GM21737 (cell line): Measurements from ENCODE around the gene TACSTD2.
"Not testable (repeated sequence)": the region's sequence is repeated elsewhere in the genome, so short reads cannot be mapped to it uniquely, and the experiment has no call there.

Source experiments
- ATAC-seq: cut with Tn5 transposase; IDR thresholded peaks from one replicate; pipeline ENCODE4 v1.9.1; 2021; ENCODE audit warnings: mild to moderate bottlenecking, moderate library complexity; ENCODE audit not compliant: unreplicated experiment

Gene TACSTD2

DNA sequence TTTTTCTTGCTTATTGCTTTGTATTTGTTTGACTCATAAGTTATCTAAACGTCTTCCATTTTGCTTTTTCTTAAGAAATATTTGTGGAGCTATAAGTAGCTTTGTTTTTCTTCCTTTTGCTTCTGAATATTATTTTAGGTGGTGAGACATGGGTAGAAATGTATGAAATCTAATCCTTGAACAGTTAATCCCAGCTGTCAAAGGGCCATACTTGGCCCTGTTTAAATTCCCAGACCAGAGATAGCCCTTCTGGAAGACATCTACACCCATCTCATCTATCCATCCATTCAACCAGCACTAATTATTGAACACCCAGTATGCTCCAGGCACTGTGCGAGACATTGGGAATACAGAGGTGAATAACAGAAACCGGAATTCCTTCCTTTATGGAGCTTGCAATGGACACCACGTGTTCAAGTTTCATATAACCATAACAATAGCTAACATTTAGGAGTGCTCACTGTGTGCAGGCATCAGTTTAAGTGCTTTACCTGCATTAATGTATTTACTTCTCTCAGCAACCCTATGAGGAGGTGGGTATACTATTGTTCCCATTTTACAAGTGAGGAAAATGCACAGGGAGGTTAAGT lies 8.7 kb downstream of the TACSTD2 start:
- ATAC-seq = no peak

DNA sequence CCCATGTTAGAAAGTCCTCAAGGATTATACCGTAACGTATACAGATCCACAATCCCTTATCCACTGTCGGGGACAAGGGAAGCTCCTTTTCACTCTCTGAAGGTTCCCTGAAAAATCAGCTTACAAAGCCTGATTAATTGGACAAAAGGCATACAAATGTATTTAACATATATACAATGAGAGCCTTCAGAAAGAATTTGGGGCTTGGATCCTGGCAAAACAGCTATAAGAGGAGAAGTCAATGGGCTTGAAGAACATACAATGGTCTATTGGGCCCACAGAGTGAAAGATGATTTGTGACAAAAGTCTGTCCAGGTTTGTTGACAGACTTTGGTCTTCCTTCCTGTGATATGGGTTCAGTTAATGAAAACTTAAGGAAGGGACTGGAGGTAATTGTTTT lies 10.7 kb downstream of the TACSTD2 start:
- no peak for ATAC-seq

DNA sequence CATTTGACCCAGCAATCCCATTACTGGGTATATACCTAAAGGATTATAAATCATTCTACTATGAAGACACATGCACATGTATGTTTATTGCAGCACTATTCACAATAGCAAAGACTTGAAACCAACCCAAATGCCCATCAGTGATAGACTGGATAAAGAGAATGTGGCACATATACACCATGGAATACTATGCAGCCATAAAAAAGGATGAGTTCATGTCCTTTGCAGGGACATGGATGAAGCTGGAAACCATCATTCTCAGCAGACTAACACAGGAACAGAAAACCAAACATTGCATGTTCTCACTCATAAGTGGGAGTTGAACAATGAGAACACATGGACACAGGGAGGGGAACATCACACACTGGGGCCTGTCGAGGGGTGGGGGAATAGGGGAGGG lies 13.3 kb downstream of the TACSTD2 start:
- not testable (repeated sequence) for ATAC-seq

DNA sequence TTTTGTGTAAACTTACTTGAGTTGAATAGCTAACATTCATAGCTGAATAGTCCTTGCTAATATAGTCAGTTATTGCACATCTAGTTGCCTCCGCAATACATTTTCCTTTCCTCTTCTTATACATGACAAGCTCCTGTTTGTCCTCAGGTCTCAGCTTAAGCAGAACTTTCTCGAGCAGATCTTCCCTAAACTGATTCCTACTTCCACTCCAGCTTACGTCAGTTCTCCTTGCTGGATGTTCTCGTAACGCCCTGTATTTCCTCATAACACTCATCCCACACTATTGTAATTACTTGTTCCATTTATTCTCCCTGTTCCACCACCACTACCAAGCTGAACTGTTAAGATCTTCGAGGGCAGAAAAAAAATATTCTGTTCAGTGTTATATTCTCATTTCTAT lies 15.4 kb downstream of the TACSTD2 start:
- no peak for ATAC-seq

DNA sequence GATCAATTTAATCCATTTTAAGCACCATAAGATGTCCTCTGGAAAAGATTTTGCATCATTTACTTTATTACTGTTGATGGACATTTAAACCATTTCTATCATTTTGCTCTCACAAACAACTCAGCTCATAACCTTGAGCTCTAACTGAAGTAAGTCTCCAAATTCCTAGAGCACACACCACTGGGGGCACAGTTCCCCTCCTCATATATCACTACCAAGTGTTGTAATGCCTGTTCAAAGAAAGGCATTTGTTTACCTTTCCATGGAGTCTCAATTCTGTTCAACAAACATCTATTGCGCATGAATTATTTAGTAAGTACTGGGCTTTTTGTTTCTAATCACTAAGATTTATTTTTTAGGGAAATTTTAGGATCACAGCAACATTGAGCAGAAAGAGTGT lies 21.7 kb downstream of the TACSTD2 start:
- ATAC-seq = no peak

DNA sequence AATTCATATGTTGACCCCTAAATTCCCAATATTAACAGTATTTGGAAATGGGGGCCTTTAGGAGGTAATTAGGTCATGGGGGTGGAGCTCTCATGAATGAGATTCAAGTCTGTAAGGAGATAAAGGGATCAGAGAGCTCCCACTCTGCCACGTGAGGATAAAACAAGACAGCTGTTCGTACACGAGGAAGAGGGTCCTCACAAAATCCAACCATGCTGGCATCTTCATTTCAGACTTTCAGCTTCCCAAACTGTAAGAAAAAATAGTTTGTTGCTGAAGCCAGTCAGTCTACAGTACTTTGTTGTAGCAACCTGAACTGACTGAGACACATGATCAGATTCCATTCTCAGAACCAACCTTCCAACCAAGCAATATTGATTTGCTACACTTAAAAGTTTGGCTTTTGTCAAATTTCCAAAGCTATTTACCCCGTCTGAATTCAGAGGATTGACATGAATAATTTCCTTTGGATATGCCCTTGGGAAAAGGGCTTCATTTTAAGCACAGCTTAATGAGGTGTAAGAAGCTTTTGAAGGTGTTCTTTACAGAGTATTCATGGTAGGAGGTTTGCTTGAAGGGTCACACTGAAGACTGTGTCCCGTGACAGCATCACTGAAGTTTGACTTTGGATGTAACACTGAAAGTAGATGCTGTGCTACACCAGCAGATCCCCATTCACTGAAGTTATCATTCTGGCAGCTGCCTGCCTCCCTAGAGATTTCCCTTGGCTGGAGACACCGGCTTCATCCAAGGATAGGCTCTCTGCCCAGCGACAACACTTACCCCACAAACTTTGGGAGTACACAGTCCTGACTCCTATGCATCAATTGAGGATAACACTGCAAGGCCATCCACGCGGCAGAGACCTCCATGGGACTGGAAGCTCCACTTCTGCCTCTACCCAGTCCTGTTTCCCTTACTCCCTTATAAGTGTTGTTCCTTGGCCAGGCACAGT lies 25.6 kb downstream of the TACSTD2 start:
- ATAC-seq = no peak

DNA sequence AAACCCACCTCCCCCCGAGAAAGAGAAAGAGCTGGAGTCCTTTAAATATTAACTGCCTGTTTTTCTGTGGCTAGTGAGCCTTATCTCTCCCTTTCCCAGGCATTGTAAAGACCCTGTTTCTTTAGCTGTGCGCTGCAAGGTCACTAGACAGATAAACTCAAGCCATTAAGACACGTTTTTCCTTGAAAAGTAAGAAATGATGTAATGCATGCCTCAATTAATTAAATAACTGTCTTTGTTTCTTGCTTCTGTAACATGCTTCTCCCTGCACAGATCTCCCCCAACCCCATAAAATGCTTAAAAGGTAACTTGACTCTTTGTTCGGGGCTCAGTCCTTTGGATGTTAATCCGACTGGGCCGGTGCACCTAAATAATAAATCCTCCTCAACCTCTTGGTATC lies 27.8 kb downstream of the TACSTD2 start:
- ATAC-seq = not testable (repeated sequence)

DNA sequence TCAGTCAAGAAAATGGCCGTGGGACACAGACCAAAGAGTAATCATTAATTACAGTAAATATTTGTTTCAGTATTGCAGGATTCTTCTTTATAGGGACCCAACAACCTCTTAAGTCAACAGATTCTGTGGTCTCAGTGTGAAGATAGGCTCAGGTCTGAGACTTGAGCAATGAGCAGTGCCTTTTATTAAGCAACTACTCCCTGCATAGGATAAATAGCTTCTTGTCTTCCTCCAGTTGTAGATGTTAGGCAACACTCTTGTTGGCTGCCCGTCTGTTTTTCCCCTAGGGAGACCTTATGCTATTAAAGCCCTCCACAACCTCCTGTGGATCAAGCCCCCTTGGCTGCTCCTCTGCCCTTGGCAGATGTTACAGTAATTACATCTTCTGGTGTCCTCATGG lies 28.7 kb downstream of the TACSTD2 start:
- no peak for ATAC-seq

DNA sequence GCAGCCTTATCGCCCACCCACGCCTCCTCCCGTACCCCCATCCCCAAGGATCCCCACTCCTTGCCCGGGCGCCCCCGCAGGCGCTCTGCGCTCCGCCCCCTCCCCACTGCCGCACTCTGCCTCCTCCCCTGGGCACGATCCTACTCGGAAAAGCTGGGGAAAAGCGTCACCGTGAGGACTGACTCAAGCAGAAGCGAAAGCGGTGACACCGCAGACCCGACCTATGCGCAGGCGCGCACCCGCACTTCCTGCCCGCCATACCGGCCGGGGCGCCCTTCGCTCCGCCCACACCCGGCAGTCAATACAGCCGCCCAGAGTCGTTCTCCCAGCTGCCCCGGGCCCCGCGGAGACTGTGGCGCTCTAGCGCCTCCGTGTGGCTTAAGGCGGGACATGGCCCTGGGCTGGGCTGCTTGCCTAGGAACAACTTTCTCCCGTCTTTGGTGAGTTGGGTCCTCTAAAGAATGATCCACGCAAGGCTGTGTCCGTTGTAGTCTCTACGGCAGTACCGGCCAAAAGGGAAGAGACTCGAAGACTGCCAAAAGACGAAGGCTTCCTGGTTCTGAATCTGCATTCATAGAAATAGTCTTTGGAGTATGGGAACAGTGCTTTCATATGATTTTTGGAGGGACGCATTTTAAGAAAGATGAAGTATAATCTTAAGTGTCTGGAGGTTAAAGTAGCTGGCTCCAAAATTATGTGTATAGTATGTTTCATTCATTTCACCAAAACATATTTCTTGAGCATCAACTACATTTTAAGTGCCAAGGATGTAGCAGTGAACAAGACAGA lies 30.3 kb downstream of the TACSTD2 start, which contains the start of gene OMA1:
Gene OMA1, minus strand, starts transcription at position 207 of the 789 bp plus-strand sequence. CDS start 7,432 bp downstream, outside the sequence.
- ATAC-seq = peak; percentile 94

DNA sequence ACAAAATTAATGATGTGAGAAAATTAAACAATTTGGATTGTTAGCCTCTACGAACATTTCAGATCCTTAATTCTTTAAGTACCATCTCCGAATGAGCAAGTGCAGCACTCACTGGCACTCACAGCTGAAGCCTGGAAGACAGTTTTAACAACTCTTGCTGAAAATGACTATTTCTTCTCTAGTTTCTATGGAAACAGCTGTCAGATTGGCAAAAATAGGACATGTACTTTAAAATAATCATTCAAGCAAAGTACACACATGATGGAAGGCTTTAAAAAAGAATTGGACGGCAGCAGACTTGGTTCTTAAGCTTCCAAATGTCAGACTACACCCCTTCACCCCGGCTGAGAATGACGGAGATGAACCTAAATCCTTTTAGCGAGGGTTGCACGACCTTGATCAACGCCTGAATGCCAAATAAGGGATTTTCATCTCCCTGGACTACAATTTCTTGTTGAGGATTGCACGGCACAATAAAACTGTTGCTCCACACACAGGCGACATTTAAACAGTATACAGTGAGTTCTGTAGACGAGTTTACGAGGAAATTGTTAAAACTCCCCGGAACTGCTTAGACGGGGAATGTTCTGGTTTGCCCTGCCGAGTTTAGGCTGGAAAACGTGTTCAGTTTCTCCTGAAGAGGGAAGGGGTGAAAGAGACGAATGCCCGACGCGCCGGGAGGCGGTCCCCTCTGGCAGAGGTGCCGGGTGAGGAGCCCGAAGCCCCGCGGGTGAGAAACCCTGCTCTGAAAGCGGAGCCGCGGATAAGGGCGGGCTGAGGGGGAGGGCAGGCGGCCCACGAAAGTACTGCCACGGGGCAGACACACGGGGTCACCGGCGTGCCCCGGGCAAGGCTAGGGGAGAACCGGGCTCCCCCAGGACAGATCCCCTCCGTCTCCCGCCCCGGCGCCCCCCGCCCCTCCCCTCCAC lies 31.2 kb downstream of the TACSTD2 start:
- peak; percentile 67 for ATAC-seq

DNA sequence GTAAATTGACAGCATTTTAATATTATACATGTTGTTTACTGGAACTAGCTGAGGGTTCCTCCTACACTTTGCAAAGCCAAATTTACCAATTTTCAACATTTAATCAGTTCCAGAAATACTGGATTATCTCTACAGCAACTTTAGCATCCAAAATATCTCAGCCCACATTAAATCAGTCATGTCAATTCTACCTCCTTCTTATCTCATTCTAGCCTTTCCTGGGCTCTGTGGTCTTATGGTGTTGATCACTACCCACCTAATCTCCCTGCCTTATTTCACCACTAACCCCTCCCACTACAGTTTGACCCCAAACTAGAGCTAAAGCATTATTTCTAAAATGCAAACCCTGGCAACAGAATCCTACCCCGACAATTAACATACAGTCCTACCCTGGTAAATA lies 33.8 kb downstream of the TACSTD2 start:
- no peak for ATAC-seq

DNA sequence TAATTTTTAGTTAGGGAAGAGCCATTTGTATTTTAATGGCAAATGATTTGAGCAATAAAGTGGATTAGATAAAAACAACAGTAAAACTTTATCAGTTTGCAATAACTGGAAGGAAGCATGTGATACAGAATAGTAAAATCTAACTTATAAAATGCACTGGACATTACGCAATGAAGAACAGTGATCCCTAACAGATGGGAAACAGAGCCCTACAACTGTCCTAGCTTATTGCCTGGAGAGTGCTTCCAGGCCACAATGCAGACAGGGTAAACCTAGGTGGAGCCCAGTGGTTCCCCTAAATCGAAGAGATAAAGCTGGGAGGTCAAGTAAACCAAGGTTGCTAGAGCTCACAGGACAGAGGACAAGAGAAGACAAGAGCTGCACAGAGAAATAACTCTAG lies 37.5 kb downstream of the TACSTD2 start:
- ATAC-seq = no peak

DNA sequence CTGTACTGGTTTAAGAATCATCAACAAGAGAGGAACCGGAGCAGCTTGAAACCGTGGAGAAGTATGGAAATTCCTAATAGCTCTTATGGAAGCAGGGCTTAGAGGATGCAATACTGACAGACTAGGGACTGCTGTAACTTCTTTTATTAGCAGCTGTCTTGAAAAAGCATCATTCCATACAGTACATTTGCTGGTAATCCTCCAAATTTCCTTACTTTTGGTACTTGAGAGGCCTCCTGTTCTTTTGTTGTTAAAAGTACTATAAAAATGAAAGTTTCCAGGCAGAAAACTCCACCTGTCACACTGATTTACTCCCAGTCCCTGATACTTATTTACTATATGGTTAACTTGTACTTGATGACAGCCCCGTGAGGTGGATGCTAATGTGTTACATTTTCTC lies 38.2 kb downstream of the TACSTD2 start:
- ATAC-seq = no peak

DNA sequence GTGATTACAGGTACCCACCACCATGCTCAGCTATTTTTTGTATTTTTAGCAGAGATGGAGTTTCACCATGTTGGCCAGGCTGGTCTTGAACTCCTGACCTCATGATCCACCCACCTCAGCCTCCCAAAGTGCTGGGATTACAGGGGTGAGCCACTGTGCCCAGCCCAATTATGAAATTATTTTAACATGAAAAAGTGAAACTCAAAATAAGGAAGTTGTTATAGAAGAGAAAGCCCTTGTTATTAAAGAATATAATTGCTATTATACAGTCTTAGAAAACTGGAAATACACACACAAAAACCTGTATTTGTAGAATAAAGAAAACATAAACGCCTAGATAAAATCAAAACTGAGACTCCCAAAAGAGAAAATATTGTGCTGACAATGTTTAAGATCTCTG lies 45.2 kb downstream of the TACSTD2 start:
- not testable (repeated sequence) for ATAC-seq

DNA sequence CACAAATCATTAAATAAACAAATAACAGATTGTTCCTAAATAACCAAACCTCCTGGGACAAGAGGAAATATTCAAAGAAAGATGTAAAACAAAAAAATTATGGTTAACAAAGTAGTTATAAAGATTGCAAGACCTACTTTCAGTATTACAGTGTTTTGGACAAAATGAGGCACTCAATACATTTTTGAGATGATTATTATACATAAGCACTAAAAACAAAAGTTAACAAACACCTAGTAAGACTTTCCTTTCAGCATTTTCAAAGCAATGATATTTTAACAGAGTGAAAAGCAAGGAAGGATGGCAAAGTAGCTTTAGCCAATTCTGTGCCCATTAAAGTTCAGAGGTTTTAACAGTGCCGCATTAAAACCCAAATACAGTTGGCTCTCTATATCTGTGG lies 47.8 kb downstream of the TACSTD2 start:
- no peak for ATAC-seq

DNA sequence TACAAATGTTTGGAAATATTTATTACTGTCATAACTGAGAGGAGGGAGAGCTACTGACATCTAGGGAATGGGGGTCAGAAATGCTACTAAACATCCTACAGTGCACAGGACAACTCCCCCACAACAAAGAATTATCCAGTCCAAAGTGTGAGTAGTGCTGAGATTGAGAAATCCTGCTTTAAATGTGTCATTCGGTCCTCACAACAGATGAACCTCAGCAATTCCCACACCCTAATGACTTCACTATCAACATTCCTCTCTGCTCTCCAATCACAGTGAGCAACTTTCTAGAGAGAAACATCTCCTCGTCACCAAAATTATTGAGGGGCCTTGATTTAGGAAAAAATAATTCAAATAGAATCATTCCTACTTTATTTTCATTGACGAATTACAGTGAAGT lies 48.5 kb downstream of the TACSTD2 start:
- ATAC-seq = no peak
